ELF-1 (cell line): ENCODE results near the gene GYG2.

ENCODE experiments used
- DNase-seq: peaks from one replicate; pipeline ENCODE4 v3.0.0-alpha.2; 2016; ENCODE audit warnings: low read depth, low spot score

Gene GYG2

DNA sequence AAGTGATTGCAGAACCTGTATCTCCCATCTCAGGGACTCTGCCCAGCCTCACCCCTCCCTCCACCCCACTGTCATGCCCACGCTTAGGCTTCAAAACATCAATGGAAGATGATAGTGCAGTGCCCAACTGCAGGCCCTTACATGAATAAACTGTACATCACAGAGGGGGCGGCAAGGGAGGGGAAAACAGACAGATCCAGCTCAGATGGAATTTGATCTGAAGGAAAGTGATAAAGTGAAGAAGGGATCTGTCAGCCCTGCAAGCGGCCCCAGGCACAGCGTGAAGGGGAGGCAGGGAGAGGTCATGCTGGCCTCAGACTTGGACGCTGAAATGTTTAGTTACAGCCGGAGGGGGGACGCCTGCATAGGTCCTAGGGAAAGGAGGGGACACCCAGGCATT is 38.5 kb downstream of the GYG2 start:
- no peak for DNase-seq

- DNase-seq: no peak
These were observed 41.9 kb downstream of the GYG2 start for GRCh38 chrX:2870650-2871049.

DNA sequence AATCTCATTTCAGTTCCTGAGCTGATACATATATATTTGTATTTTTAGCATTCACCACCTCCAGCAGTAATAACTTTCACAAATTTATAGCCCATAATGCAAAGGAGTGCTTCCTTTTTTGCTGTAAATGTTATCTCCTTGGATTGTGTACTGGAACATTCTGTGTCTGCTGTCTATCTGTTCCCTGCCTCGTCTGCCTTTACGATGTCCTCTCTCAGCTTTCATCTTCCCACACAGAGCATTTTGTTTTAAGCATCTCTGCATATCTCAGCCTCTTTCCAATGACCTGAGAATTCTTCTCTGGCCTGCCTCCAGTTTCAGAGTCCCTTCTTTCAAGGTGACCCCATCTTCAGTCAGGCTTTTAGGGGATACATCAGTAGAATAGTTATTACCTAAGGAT is 43.1 kb downstream of the GYG2 start:
- DNase-seq: no peak

DNA sequence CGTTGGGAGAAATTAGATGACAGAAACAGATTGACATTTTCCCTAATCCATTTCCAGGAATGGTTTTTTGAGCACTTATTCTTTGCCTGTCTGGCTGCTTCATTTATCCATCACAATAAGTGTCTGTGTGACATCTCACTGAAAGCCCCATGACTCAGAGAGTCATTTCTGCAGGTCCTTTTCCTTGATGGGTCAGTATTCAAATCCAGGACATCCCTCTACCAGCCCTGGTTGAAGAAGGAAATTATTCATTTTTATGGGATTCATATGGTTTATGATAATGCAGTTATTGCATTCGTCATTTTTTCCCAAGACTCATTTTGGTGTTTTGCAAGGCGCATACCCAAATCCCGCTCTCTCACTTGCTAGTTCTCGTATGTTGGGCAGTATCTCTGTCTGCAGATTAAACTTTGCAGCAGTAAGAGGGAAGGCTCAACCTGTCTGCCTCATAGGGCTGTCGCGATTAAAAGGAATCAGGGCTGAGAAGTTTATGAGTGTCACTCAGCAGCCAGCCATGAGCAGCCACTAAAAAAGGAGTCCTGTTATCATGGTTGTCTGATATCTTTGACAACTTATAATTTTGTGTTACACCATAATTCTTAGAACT is 44.0 kb downstream of the GYG2 start:
- no peak for DNase-seq

DNA sequence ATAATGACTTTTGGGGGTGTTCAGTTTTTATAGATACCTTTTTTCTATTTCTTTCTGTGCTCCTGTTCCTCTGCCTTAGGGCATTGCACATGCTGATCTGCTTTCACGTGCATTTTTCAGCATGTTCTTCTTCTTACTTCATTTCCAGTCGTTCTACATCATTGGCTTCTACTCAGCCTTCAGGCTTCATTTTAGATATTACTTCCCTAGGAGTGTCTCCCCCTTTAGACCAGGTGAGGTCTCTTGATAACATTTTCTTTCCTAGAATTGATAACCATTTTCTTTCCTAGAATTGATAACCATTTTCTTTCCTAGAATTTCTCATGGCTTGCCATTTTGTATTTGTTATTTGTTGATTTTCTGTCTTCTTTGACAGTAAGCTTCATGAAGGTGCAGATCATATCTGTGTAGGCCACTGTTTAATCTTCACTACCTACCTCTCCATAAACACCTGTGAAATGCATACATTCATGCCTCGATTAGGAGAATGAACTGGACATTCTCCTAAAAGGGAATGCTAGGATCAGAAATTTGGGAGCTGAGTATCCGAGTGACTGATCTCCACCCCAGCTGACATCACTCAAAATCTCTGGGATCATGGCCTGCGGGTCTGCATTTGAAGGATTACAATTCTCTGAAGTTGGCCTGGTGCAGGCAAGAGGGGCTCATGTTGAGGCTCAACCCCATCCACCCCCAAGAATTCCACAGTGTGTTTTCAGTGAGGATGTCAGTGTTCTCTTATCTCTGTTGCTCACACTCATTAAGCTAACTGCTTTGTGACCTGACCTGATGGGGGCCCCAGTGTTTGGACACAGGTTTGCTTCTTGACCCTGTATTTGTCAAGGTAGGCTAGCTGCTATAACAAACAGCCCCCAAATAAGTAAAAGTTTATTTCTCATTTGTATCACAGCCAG is 45.7 kb downstream of the GYG2 start:
- no peak for DNase-seq

- no peak for DNase-seq
These were observed 46.4 kb downstream of the GYG2 start for GRCh38 chrX:2875136-2875481.

- DNase-seq: peak; percentile 18
These were observed 47.2 kb downstream of the GYG2 start for GRCh38 chrX:2875798-2876399.

DNA sequence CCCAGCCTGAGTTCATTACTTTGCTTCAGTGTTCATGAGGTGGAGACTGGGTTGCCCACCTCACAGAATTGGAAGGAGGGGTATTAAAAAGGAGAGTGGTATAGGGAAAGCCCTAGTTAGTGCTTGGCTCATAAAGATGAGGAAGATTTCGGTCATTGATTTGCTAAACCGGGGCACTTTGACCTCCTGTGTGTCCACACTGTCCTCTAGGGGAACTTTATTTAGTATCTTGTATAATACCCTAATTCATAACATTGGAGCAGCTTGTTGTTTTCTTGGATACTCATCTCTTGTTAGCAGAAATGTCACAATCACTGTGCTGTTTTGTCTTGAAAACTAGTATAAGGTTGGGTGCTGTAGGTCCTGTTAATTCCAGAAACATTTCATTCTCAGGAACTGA is 49.8 kb downstream of the GYG2 start:
- DNase-seq: no peak

- DNase-seq: no peak
These were observed 50.9 kb downstream of the GYG2 start for GRCh38 chrX:2879670-2880069.

GRCh38 chrX:2883770-2884169 is 55.0 kb downstream of the GYG2 start:
- no peak for DNase-seq

GRCh38 chrX:2888309-2888708 is 59.6 kb downstream of the GYG2 start:
- DNase-seq: no peak

DNA sequence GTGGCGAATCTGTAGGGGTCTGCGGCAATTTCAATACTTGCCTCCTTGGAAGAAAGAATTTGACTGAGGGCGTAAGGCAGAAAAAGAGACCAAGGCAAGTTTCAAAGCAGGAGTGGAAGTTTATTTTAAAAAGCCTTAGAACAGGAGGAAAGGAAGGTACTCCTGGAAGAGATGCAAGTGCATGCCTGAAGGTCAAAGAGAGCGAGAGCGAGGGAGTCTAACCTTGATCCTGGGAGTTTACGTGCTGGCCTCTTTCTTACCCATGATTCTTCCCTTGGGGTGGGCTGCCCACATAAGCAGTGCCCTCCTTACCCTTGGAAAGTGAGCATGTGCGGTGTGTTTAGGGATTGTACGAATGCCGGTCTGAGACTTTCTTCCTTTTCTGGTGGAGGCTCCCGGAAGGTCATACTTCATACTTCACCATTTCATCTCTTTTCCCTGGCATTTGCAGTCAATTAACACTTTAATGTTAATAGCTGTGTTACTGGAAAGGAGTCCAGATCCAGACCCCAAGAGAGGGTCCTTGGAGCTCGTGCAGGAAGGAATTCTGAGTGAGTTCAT is 60.4 kb downstream of the GYG2 start:
- DNase-seq: no peak

- DNase-seq: peak; percentile 94
These were observed 61.2 kb downstream of the GYG2 start for GRCh38 chrX:2889706-2890490.

GRCh38 chrX:2890536-2891460 is 62.1 kb downstream of the GYG2 start:
- peak; percentile 51 for DNase-seq

- DNase-seq: no peak
These were observed 64.1 kb downstream of the GYG2 start for GRCh38 chrX:2892816-2893215.

DNA sequence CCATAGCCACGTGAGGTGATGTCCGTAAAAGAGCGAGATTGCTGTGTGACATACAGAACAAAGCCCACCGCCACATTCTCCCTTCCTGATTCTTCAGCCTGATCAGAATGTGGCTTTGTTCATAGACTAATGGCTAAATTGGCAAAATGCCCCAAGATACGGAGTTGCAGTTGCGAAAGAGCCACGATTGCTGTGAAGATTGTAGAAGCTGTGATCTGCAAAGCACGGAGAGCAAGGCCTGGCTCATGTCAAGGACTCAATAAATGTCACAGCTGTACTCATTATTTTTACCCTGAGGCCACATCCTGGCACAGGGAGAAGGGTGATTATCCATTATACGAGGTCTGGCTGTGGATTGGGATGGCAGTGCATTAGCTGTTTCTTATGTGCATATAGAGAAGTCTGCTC is 66.2 kb downstream of the GYG2 start:
- DNase-seq: peak; percentile 92

- no peak for DNase-seq
These were observed 68.6 kb downstream of the GYG2 start for GRCh38 chrX:2897311-2897689.

DNA sequence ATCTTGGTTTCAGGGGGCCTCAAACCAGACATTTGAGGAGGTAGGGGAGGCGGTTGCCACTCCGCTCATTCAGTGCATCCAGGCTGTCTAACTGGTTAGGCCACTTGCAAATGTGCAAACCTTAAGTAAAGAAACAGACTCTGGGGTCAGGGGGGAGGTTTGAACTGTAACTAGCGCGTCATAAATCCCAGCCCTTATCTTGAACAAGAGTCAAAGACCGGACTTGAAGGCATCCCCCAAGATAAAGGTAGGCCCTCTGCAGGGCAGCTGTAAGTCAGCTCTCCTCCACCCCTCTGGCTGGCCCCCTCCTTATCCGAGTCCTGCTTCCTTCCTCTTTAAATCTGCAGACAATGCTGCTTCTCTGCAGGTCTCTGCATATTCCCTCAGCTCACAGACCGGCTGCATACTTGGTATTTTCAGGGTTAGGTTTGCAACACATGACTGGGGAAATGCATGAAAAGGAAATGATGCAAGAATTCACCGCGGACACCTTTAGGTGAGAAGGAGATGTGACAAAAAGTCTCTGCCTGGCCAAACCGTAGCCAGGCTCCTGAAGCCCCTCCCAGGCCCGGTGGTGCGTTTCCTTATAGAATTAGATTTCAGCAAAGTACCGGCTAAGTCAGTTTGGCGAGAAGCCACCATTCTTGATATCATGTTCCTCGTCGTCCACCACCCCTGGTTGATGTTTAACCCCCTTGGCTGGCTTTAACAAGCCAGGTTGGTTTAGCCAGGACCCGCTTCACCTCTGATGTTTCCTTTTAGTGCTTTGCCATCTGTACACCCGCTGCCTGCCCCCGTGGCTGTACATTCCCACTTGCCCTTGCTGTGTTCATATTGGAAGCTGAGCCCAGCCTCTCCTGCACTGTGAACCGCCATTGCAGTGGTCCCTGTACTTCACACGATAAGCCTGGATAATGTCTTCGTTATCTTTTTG is 69.2 kb downstream of the GYG2 start:
- DNase-seq: peak; percentile 94

DNA sequence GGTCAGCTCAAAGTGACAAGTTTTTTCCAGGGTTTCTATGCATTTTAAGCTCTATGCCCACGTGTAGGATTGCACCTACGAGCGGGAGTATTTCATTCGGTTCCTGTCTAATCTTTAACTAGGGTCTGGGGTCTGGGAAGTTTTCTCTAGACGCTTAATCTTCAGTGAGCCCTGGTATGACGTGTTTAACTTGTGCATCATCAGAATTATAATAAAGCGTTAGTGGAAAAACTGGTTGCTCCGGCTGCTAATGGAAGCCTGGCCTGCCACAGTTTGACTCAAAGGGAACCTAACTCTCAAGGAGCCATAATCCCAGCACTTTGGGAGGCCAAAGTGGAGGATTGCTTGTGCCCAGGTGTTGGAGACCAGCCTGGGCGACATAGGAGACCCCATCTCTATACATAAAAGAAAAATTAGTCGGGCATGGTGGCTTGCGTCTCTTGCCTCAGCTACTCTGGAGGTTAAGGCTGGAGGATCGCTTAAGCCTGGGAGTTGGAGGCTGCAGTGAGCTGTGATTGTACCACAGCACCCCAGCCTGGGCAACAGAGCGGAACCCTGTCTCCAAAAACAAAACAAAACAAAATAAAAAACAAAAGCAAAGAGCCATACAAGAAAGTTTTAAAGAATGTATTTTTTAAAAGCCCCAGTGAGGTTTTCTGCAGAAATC is 70.2 kb downstream of the GYG2 start:
- peak; percentile 50 for DNase-seq
